Neural progenitor cell (in vitro differentiated cells): ENCODE results near the gene RAPGEF5.

Experiments used
- EZH2 ChIP-seq: fragments of 200-600 bp; sonication (generic); IDR thresholded peaks from 2 replicates; pipeline ENCODE4 v1.6.1; 2017; ENCODE audit warnings: antibody characterized with exemption, mild to moderate bottlenecking, moderate library complexity
- EZH2phosphoT487 ChIP-seq: fragments of 200-600 bp; sonication (generic); IDR thresholded peaks from 2 replicates; pipeline ENCODE4 v1.6.1; 2017; ENCODE audit warnings: antibody characterized with exemption
- TF ChIP-seq, protein P1 (sequence below): fragments of 200-600 bp; sonication (generic); IDR thresholded peaks from 2 replicates; pipeline ENCODE4 v1.5.1; 2017; ENCODE audit warnings: antibody characterized with exemption, mild to moderate bottlenecking

DNA sequence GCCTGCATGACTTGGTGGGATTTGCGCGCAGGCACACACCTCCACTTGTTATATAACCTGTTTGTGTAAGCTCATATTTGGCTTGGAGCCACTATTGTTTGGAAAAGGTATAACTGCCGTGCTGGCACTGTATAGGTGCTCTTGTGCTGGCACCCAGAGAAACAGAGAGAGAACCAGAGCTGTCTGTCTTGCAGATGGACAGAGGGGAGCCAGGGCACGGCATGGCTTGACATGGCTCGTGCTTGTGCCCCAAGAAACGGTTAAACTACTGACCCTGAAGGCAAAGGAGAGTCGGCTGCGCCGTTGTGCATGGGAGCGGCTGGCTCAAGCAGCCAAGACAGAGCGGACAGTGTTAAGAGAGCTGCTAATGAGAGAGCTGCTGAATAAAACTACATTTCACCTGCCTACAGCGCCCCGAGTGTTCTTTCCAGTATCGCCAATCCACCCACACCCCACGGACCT, 23.2 kb downstream of the RAPGEF5 start:
- TF ChIP-seq, protein P1, sequence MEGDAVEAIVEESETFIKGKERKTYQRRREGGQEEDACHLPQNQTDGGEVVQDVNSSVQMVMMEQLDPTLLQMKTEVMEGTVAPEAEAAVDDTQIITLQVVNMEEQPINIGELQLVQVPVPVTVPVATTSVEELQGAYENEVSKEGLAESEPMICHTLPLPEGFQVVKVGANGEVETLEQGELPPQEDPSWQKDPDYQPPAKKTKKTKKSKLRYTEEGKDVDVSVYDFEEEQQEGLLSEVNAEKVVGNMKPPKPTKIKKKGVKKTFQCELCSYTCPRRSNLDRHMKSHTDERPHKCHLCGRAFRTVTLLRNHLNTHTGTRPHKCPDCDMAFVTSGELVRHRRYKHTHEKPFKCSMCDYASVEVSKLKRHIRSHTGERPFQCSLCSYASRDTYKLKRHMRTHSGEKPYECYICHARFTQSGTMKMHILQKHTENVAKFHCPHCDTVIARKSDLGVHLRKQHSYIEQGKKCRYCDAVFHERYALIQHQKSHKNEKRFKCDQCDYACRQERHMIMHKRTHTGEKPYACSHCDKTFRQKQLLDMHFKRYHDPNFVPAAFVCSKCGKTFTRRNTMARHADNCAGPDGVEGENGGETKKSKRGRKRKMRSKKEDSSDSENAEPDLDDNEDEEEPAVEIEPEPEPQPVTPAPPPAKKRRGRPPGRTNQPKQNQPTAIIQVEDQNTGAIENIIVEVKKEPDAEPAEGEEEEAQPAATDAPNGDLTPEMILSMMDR, result no peak
- TF ChIP-seq EZH2, result no peak
- no peak for TF ChIP-seq EZH2phosphoT487
